Esophagus squamous epithelium (tissue), 5 donors: ENCODE measurements around the gene TRPV3. TPM values are rescaled to one million over a fixed set of nuclear protein-coding genes. Genes with fewer than 3 reads are reported as not detected.

Experiments used
- DNase-seq: peaks from one replicate; lab custom pipeline; 2025; lab: John Stamatoyannopoulos, UW
- H3K27ac ChIP-seq, 4 donors: fragments of 200-600 bp; sonication (generic); one replicate each; pipeline ENCODE4 v1.5.1; 2016 to 2019; ENCODE audit warnings: mild to moderate bottlenecking in 1 of 4
- H3K27me3 ChIP-seq, 4 donors: fragments of 200-600 bp; sonication (generic); 1 replicate in 3 of 4; 2 replicates in 1 of 4; pipeline versions ENCODE4 v1.5.1 to v1.6.0; 2017 to 2021; ENCODE audit warnings: antibody characterized with exemption in 1 of 4
- H3K36me3 ChIP-seq, 3 donors: fragments of 200-600 bp; sonication (generic); one replicate each; pipeline ENCODE4 v1.5.1; 2016 to 2019
- H3K4me1 ChIP-seq, 3 donors: fragments of 200-600 bp; sonication (generic); one replicate each; pipeline ENCODE4 v1.5.1; 2017 to 2019
- H3K4me3 ChIP-seq, 4 donors: fragments of 200-600 bp; sonication (generic); 1 replicate in 3 of 4; 2 replicates in 1 of 4; pipeline ENCODE4 v1.5.1; 2016 to 2019; ENCODE audit warnings: mild to moderate bottlenecking in 2 of 4, moderate library complexity in 1 of 4
- H3K9me3 ChIP-seq, 3 donors: fragments of 200-600 bp; sonication (generic); one replicate each; pipeline ENCODE4 v1.5.1; 2016 to 2019
- POLR2A ChIP-seq, 4 donors: fragments of 450-650 bp; IDR thresholded peaks; one replicate each; pipeline ENCODE4 v1.6.1; 2017; ENCODE audit warnings: antibody characterized with exemption in 4 of 4, mild to moderate bottlenecking in 4 of 4, moderate library complexity in 3 of 4
- WGBS, 2 donors: methylation state at CpG; one replicate each; pipeline ENCODE4 v1.1.5; 2018; 5-methylcytosine and 5-hydroxymethylcytosine counted together
- intact Hi-C: fragments of 100-400 bp; cut with DNase I; formaldehyde crosslinking; loops from one replicate; pipeline ENCODE4 v1.15.0; 2022
- total RNA-seq, 4 donors: library from RNA; depleted of rRNA; stranded (reverse); fragments of >200 nt; gene quantifications; one replicate each; pipeline ENCODE4 v1.1.0, GENCODE V29; 2016
- TF ChIP-seq, protein P1 (sequence below), 6 experiments: fragments of 450-650 bp in 4 of 6; fragments of 200-600 bp in 2 of 6; sonication (generic) in 2 of 6; IDR thresholded peaks; one replicate each; pipeline ENCODE4 v1.5.1; 2016 to 2019; ENCODE audit warnings: antibody characterized with exemption in 6 of 6, mild to moderate bottlenecking in 4 of 6, moderate library complexity in 4 of 6
- donor health status: DM: yes; HTN: yes; CAD: no.

TRPV3 gene
- total RNA-seq, 4 donors from 2014 or later = 0.76 to 1.8 (median 0.99) TPM; not detected in 1

- no peak for DNase-seq
- H3K9me3 ChIP-seq = no peaks in the 10 kb centered on the region
- 72 to 77% methylated on average over 4 to 9 of the region's 9 CpGs for WGBS, 2 donors
- intact Hi-C loops = no loop called here
- TF ChIP-seq, protein P1, sequence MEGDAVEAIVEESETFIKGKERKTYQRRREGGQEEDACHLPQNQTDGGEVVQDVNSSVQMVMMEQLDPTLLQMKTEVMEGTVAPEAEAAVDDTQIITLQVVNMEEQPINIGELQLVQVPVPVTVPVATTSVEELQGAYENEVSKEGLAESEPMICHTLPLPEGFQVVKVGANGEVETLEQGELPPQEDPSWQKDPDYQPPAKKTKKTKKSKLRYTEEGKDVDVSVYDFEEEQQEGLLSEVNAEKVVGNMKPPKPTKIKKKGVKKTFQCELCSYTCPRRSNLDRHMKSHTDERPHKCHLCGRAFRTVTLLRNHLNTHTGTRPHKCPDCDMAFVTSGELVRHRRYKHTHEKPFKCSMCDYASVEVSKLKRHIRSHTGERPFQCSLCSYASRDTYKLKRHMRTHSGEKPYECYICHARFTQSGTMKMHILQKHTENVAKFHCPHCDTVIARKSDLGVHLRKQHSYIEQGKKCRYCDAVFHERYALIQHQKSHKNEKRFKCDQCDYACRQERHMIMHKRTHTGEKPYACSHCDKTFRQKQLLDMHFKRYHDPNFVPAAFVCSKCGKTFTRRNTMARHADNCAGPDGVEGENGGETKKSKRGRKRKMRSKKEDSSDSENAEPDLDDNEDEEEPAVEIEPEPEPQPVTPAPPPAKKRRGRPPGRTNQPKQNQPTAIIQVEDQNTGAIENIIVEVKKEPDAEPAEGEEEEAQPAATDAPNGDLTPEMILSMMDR (IDR thresholded peaks at IDR 0.05) = no peak
- TF ChIP-seq POLR2A (IDR thresholded peaks at IDR 0.05) = no peak
- no peak overlapping the region for H3K4me3 ChIP-seq
- H3K27ac ChIP-seq = no peak overlapping the region
- H3K36me3 ChIP-seq = no peaks in the 10 kb centered on the region
- H3K27me3 ChIP-seq = peaks cover 0 to 25% (median 0%) of the 10 kb centered on the region in 4 donors
- no peaks in the 10 kb centered on the region for H3K4me1 ChIP-seq
Observed at GRCh38 chr17:3545151-3545550, 12.5 kb downstream of the TRPV3 start.

DNA sequence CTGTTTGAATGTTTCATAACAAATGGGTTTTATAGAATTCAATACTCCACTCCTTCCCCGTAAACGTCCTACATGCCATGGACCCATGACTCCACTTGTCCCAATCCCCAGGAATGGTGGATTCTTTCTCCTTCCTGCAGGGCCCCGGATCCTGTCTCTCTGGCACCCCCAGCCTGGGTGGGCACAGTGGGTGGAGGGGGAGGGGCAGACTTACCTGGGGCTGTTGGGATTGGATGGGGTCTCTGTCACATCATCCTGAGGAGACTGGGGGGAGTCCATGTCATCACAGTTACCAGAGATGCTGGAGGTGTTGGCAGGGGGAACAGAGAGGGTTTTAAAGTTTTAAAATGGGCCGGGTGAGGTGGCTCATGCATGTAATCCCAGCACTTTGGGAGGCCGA lies 13.2 kb downstream of the TRPV3 start:
- H3K36me3 ChIP-seq = no peaks in the 10 kb centered on the region
- intact Hi-C loops = no loop called here

DNA sequence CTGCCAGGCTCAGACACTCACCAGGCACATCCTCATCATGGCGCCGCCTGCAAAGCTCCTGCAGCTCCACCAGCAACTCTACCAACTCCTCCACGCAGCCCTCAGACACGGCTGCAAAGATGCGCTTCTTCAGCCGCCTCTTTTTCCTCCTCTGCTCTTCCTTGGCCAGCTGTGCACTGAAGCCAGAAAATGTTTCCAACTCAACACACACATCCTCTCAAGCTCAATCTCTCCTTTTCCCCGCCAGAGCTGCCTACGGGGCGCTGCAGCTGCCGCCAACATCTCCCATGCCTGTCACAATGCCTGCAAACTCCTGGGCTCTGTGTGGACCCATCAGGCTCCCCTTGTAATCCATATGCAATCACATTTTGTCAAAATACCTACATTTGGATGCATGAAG lies 14.2 kb downstream of the TRPV3 start:
- 77 to 84% methylated on average over 10 of the region's 10 CpGs for WGBS, 2 donors
- no peaks in the 10 kb centered on the region for H3K36me3 ChIP-seq
- H3K9me3 ChIP-seq = no peaks in the 10 kb centered on the region
- no peak overlapping the region for H3K4me3 ChIP-seq
- peaks cover 0 to 25% (median 0%) of the 10 kb centered on the region in 4 donors for H3K27me3 ChIP-seq
- no peak for DNase-seq
- intact Hi-C loops = no loop called here
- H3K4me1 ChIP-seq = no peaks in the 10 kb centered on the region
- no peak overlapping the region for H3K27ac ChIP-seq
- TF ChIP-seq, protein P1 (IDR thresholded peaks at IDR 0.05) = no peak
- TF ChIP-seq POLR2A (IDR thresholded peaks at IDR 0.05) = no peak

More for the DNA sequence above, 13.2 kb downstream of the TRPV3 start:
- Histone ChIP-seq H3K9me3 (no peaks in the 10 kb centered on the region), H3K27me3 (peaks cover 0 to 25% (median 0%) of the 10 kb centered on the region in 4 donors), H3K4me1 (no peaks in the 10 kb centered on the region), H3K4me3 (no peak overlapping the region), H3K27ac (no peak overlapping the region)
- TF ChIP-seq, protein P1 (IDR thresholded peaks at IDR 0.05) = no peak
- no peak for TF ChIP-seq POLR2A (IDR thresholded peaks at IDR 0.05)
- WGBS, 2 donors = 75 to 82% methylated on average over 4 to 5 of the region's 5 CpGs
- no peak for DNase-seq

- Histone ChIP-seq H3K4me3 (no peak overlapping the region), H3K27me3 (peaks cover 0 to 25% (median 0%) of the 10 kb centered on the region in 4 donors), H3K27ac (no peak overlapping the region), H3K36me3 (no peaks in the 10 kb centered on the region), H3K9me3 (no peaks in the 10 kb centered on the region), H3K4me1 (no peaks in the 10 kb centered on the region)
- TF ChIP-seq, protein P1 (IDR thresholded peaks at IDR 0.05) = no peak
- no peak for TF ChIP-seq POLR2A (IDR thresholded peaks at IDR 0.05)
- 79 to 80% methylated on average over 12 of the region's 16 CpGs for WGBS, 2 donors
- DNase-seq = no peak
- intact Hi-C loops = no loop called here
Observed at GRCh38 chr17:3542410-3543088, 15.1 kb downstream of the TRPV3 start.

- no peak for TF ChIP-seq POLR2A (IDR thresholded peaks at IDR 0.05)
- TF ChIP-seq, protein P1 (IDR thresholded peaks at IDR 0.05) = no peak
- WGBS, 2 donors = 68 to 77% methylated on average over 8 of the region's 8 CpGs
- peaks cover 0 to 39% (median 0%) of the 10 kb centered on the region in 4 donors for H3K27me3 ChIP-seq
- peaks cover 0 to 11% (median 0%) of the 10 kb centered on the region in 3 donors for H3K4me1 ChIP-seq
- intact Hi-C loops = no loop called here
- no peaks in the 10 kb centered on the region for H3K36me3 ChIP-seq
- H3K27ac ChIP-seq = no peak overlapping the region
- H3K4me3 ChIP-seq = no peak overlapping the region
- no peaks in the 10 kb centered on the region for H3K9me3 ChIP-seq
- DNase-seq = no peak
Observed at GRCh38 chr17:3539881-3540540, 17.6 kb downstream of the TRPV3 start.
